Calu3 (cell line): ENCODE measurements around the gene NPM1. TPM values are rescaled to one million over a fixed set of nuclear protein-coding genes. Genes with fewer than 3 reads are reported as not detected.

Source experiments
- Bru-seq: library from RNA; stranded (reverse); fragments of 400-500 nt; gene quantifications from one replicate; lab custom pipeline; 2021; lab: Mats Ljungman, UMichigan
- BruChase-seq, 2 experiments: library from RNA; stranded (reverse); fragments of 400-500 nt; gene quantifications; one replicate each; lab custom pipeline; 2021; lab: Mats Ljungman, UMichigan
- BruUV-seq: library from RNA; stranded (reverse); fragments of 400-500 nt; replicated peaks from 2 replicates; lab custom pipeline; 2021; lab: Mats Ljungman, UMichigan
- CTCF ChIA-PET: fragments of 300-600 bp; sonication (Branson Sonifier 250); formaldehyde crosslinking; loops from one replicate; lab custom pipeline; 2022; ENCODE audit warnings: antibody characterized with exemption; lab: Charles Lee
- DNase-seq: peaks from one replicate; pipeline ENCODE4 v3.0.0; 2022
- H3K27ac Mint-ChIP-seq: one replicate; pipeline ENCODE4 v1.8.0; 2022; ENCODE audit warnings: mixed read lengths; ENCODE audit not compliant: unreplicated experiment
- H3K27me3 Mint-ChIP-seq: one replicate; pipeline ENCODE4 v1.8.0; 2022; ENCODE audit warnings: mixed read lengths; ENCODE audit not compliant: unreplicated experiment
- H3K36me3 Mint-ChIP-seq: one replicate; pipeline ENCODE4 v1.8.0; 2022; ENCODE audit warnings: mild to moderate bottlenecking, moderate library complexity, mixed read lengths; ENCODE audit not compliant: insufficient read depth, unreplicated experiment
- H3K4me1 Mint-ChIP-seq: one replicate; pipeline ENCODE4 v1.8.0; 2022; ENCODE audit warnings: mild to moderate bottlenecking, low read depth, mixed read lengths; ENCODE audit not compliant: unreplicated experiment
- H3K4me3 Mint-ChIP-seq: one replicate; pipeline ENCODE4 v1.8.0; 2022; ENCODE audit warnings: mild to moderate bottlenecking, low read depth, moderate library complexity, mixed read lengths; ENCODE audit not compliant: unreplicated experiment
- H3K9me3 Mint-ChIP-seq: one replicate; pipeline ENCODE4 v1.8.0; 2022; ENCODE audit warnings: low read depth, mixed read lengths; ENCODE audit not compliant: unreplicated experiment
- intact Hi-C: fragments of 100-400 bp; cut with micrococcal nuclease; formaldehyde crosslinking; loops from one replicate; pipeline ENCODE4 v1.10.0; 2022; ENCODE audit not compliant: unreplicated experiment
- long read RNA-seq: library from polyadenylated mRNA; stranded (forward); transcript quantifications from one replicate; pipeline ENCODE4 v2.0.0, GENCODE V29; 2022
- total RNA-seq: library from RNA; stranded (reverse); gene quantifications from 2 replicates; pipeline ENCODE4 v1.2.3, GENCODE V29; 2022
- TF ChIP-seq, protein P1 (sequence below): fragments of 200-600 bp; IDR thresholded peaks from one replicate; pipeline ENCODE4 v1.8.0; 2022; ENCODE audit warnings: antibody characterized with exemption; ENCODE audit not compliant: unreplicated experiment

The NPM1 gene, protein sequence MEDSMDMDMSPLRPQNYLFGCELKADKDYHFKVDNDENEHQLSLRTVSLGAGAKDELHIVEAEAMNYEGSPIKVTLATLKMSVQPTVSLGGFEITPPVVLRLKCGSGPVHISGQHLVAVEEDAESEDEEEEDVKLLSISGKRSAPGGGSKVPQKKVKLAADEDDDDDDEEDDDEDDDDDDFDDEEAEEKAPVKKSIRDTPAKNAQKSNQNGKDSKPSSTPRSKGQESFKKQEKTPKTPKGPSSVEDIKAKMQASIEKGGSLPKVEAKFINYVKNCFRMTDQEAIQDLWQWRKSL
- total RNA-seq (1,708 and 1,863 TPM in 2 replicates), Bru-seq, nascent RNA (percentile 100 among the genes with signal in this experiment), BruChase-seq, experiment 1, labeled RNA remaining after a 6-hour chase (percentile 100 among the genes with signal in this experiment), BruChase-seq, experiment 2, labeled RNA remaining after a 2-hour chase (percentile 99 among the genes with signal in this experiment)
- long read RNA-seq, transcript NPM1-201 (11 exons, 1,758 nt) = major isoform, 1,839 of 2,352 reads
- long read RNA-seq, transcript NPM1-203 (10 exons, 1,598 nt) = minor isoform, 333 of 2,352 reads
- long read RNA-seq, transcript NPM1-202 (10 exons, 1,237 nt) = minor isoform, 34 of 2,352 reads
- long read RNA-seq, partial matches to known transcripts = 34 of 2,352 reads
- long read RNA-seq, other reads (novel, unspliced or antisense) = 110 of 2,352 reads

DNA sequence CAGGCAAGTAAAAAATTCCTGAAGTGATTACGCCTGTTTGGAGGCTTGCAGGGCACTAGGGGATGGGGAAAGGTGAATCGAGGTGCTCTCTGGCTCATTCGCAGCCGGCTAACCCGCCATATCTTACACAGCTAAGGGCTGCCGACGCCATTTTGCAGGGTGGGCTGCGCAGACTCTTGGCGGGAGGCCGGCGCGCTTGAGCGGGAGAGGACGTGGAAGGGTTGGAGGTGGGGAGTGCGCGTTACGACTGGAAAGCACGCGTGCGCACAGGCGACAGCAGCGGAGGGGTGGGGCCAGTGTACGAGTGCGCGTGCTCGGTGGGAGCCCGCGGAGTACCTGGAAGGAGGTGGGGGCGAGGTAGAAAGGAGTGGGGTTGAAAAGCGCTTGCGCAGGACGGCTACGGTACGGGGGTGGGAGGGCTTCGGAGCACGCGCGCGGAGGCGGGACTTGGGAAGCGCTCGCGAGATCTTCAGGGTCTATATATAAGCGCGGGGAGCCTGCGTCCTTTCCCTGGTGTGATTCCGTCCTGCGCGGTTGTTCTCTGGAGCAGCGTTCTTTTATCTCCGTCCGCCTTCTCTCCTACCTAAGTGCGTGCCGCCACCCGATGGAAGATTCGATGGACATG, at the start of gene NPM1:
Gene NPM1 (plus strand): TSS at position 505 of the 625 bp plus-strand sequence. CDS start 100 bp downstream, at position 605.
- Mint-ChIP-seq H3K27me3 (peaks cover 11% of the 10 kb centered on the region), H3K27ac (peak within 1 kb of the TSS; percentile 95), H3K4me1 (peaks cover 38% of the 10 kb centered on the region), H3K4me3 (peak within 1 kb of the TSS; percentile 90), H3K36me3 (peaks cover 59% of the 10 kb centered on the region), H3K9me3 (no peaks in the 10 kb centered on the region)
- TF ChIP-seq, protein P1, sequence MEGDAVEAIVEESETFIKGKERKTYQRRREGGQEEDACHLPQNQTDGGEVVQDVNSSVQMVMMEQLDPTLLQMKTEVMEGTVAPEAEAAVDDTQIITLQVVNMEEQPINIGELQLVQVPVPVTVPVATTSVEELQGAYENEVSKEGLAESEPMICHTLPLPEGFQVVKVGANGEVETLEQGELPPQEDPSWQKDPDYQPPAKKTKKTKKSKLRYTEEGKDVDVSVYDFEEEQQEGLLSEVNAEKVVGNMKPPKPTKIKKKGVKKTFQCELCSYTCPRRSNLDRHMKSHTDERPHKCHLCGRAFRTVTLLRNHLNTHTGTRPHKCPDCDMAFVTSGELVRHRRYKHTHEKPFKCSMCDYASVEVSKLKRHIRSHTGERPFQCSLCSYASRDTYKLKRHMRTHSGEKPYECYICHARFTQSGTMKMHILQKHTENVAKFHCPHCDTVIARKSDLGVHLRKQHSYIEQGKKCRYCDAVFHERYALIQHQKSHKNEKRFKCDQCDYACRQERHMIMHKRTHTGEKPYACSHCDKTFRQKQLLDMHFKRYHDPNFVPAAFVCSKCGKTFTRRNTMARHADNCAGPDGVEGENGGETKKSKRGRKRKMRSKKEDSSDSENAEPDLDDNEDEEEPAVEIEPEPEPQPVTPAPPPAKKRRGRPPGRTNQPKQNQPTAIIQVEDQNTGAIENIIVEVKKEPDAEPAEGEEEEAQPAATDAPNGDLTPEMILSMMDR = no peak
- DNase-seq = peak; percentile 99
- CTCF ChIA-PET = interaction anchor here (0.7 to 1.2 kb wide), 3 partner anchors 39 to 1500 kb away, joined by 3 to 4 read pairs (median 3); no protein-coding TSS in a partner anchor
- BruUV-seq = no TSS peak
- intact Hi-C loops = loop anchor here (5.0 kb wide), 1 partner anchor 605 kb away; the partner anchor contains the start of gene GABRP

DNA sequence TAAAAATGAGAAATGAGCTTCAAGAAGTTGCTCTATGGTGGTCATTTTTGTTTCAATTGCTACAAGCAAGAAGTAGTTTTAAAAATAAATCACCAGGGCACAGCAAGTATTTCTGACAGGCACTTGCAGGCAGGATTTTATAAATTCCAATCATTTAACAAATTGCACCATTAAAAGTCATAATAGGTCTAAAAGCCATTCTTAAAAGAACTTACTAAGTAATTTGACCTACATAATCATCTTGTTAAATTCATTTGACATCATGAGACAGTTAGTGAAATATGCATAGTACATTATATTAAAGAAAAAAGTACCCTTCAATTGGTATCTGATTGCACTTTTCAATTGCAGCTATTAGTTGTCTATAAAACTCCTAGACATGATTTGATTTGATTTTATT, 47.6 kb upstream of the NPM1 start:
- intact Hi-C loops = no loop called here
- Mint-ChIP-seq H3K27ac (no peak overlapping the region), H3K36me3 (peaks cover 9% of the 10 kb centered on the region), H3K4me3 (no peak overlapping the region), H3K27me3 (peaks cover 10% of the 10 kb centered on the region), H3K9me3 (no peaks in the 10 kb centered on the region), H3K4me1 (no peaks in the 10 kb centered on the region)
- DNase-seq = no peak
- CTCF ChIA-PET = interaction anchor here (0.6 to 1.7 kb wide), 5 partner anchors 16 to 702 kb away, joined by 3 to 7 read pairs (median 4); no protein-coding TSS in a partner anchor
- TF ChIP-seq, protein P1 = no peak
- no TSS peak for BruUV-seq

DNA sequence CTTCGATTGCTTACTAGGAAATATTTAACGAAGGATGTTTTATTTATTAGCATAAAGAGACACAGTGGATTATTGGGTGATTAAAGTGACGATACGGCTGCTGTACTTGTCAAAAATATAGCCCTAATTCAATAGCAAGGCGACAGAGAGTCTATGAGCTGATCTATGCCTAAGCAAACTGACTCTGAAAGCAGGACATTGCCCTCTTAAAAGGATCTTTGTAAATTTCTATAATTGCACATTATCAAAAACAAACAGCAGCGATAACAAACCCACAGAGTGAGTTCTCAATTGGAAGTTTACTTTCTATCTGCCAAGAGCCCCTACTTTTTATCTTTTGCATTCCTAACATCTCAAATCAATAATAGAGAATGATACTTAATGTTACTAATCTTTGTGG, 47.2 kb upstream of the NPM1 start:
- DNase-seq = no peak
- Mint-ChIP-seq H3K36me3 (peaks cover 9% of the 10 kb centered on the region), H3K9me3 (no peaks in the 10 kb centered on the region), H3K4me3 (no peak overlapping the region), H3K27ac (no peak overlapping the region), H3K27me3 (peaks cover 5% of the 10 kb centered on the region), H3K4me1 (no peaks in the 10 kb centered on the region)
- no TSS peak for BruUV-seq
- CTCF ChIA-PET = interaction anchor here (0.7 to 1.7 kb wide), 7 partner anchors 16 to 747 kb away, joined by 3 to 10 read pairs (median 4); no protein-coding TSS in a partner anchor
- TF ChIP-seq, protein P1 = no peak
- intact Hi-C loops = no loop called here
